C4-2B (cell line): Measurements from ENCODE around the gene BCR.

ENCODE experiments used
- H3K27ac ChIP-seq: fragments of 450-650 bp; 2 replicates; pipeline ENCODE4 v1.5.1; 2017
- ZFX ChIP-seq: fragments of 450-650 bp; IDR thresholded peaks from 2 replicates; pipeline ENCODE4 v1.6.1; 2017
- TF ChIP-seq, protein P1 (sequence below): fragments of 450-650 bp; conservative IDR thresholded peaks from 2 replicates; pipeline ENCODE4 v1.5.1; 2017; ENCODE audit warnings: mild to moderate bottlenecking

Gene BCR

DNA sequence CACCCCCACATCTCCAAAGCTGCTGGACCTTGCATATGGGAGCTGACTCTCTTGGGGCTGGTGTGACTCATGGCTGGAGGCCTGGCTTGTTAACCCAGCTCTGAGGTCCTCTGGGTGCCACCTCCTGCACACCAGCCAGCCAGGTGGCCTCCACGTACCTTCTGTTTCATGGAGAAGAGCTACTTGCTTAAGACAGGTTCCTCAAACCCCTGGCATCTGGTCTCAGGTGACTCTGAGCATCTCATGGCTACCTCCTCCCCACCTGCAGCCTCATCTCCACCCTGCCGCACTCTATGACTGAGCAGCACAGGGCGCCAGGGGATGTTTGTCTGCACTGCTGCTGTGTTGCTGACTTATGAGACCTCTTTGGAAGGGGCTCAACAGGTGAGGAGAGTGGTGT lies 55.7 kb downstream of the BCR start:
- TF ChIP-seq ZFX: no peak
- TF ChIP-seq, protein P1, sequence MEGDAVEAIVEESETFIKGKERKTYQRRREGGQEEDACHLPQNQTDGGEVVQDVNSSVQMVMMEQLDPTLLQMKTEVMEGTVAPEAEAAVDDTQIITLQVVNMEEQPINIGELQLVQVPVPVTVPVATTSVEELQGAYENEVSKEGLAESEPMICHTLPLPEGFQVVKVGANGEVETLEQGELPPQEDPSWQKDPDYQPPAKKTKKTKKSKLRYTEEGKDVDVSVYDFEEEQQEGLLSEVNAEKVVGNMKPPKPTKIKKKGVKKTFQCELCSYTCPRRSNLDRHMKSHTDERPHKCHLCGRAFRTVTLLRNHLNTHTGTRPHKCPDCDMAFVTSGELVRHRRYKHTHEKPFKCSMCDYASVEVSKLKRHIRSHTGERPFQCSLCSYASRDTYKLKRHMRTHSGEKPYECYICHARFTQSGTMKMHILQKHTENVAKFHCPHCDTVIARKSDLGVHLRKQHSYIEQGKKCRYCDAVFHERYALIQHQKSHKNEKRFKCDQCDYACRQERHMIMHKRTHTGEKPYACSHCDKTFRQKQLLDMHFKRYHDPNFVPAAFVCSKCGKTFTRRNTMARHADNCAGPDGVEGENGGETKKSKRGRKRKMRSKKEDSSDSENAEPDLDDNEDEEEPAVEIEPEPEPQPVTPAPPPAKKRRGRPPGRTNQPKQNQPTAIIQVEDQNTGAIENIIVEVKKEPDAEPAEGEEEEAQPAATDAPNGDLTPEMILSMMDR: no peak
- H3K27ac ChIP-seq: no peak overlapping the region

GRCh38 chr22:23236440-23237184 lies 56.3 kb downstream of the BCR start:
- TF ChIP-seq, protein P1: no peak
- TF ChIP-seq ZFX: no peak
- H3K27ac ChIP-seq: no peak overlapping the region

- TF ChIP-seq, protein P1: no peak
- no peak for TF ChIP-seq ZFX
- H3K27ac ChIP-seq: no peak overlapping the region
Observed at GRCh38 chr22:23237201-23237798, 57.0 kb downstream of the BCR start.

DNA sequence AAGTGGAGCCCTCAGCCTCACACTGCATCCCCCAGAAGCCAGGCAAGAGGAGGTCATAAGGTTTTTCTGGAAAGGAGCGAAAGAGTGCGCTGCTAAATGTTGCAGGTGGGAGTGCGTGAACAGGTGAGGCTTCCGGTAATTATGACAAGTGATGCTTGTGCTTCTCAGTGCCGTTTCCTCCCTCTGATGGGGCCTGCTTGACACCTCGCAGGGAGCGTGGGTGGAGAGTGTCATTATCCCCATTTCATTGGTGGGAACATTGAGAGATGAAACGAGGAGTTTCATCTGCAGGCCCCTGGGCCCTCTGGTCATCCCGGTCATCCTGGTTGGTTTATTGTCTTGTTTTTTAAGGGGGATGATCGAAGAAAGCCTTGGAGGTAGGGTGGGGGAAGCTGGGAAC lies 57.5 kb downstream of the BCR start:
- H3K27ac ChIP-seq: no peak overlapping the region
- TF ChIP-seq ZFX: no peak
- TF ChIP-seq, protein P1: no peak

DNA sequence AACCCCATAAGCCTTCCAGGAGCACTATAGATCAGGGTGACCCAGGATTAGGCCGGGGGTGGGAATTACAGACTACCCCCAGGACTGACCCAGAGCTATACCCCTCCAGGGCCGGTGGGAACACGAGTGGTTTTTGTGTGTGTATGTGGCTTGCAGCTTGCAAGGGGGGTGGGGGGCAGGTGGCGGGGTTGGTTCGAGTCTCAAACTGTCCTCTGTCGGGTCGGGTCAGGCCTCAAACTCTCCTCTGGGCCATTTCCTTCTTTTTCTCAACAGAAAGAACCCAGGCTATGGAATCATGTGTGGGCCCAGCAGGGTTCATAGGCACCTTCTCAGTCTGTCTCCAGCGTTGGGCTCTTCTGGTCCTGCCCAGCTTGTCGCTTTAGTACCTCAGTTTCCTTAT lies 58.4 kb downstream of the BCR start:
- no peak overlapping the region for H3K27ac ChIP-seq
- no peak for TF ChIP-seq ZFX
- TF ChIP-seq, protein P1: no peak

DNA sequence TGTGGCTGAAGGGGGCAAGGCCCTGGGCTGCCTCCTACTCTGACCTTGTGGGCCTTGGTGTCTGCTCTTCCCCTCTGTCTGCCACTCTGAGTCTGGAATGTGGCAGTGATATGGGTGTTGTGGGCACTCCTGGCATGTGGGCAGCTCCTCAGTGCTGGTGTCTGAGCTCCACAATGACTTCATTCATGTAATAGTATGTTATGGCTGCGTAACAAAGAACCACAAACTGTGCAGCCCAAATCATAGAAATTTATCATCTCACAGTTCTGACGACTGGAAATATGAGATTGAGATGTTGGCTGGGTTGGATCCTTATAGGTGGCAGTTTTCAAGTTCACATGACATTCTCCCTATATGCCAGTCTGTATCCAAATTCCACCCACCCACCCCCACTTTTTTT lies 59.1 kb downstream of the BCR start:
- no peak overlapping the region for H3K27ac ChIP-seq
- TF ChIP-seq ZFX: no peak
- TF ChIP-seq, protein P1: no peak

DNA sequence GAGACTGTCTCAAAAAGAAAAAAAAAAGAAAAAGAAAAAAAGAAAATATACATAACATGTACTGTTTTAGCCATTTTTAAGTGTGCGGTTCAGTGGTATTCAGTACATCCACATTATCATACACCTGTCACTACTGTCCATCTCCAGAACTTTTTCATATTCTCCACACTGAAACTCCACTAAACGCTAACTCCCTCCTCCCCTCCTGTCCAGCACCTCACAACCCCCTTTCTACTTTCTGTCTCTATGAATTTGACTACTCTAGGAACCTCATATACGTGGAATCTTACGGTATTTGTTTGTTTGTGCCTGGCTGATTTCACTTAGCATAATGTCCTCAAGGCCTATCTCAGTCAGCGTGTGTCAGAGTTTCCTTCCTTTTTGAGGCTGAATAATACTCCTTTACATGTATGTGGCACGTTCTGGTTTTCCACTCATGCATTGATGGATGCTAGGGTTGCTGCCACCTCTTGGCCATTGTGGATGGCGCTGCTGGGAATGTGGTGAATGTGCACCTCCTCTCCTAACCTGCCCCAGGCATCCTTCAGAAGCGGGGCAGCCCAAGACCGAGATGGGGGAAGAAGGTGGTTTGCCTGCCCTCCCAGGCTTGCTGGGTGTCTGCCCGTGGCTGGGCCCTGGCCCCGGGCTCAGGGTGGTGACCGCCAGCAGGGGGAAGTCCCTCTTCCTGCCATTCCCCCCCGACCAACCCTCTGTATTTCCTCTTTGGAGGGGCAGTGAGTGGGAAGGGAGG lies 60.5 kb downstream of the BCR start:
- TF ChIP-seq, protein P1: no peak
- no peak for TF ChIP-seq ZFX
- H3K27ac ChIP-seq: no peak overlapping the region
